Omental fat pad (tissue), 4 donors: ENCODE results near the gene PLEKHA6. TPM values are rescaled to one million over a fixed set of nuclear protein-coding genes. Genes with fewer than 3 reads are reported as not detected.

Experiments used
- ATAC-seq: fragments of 150-250 bp; one replicate; pipeline ENCODE4 v1.9.1; 2016; ENCODE audit warnings: mild to moderate bottlenecking, moderate library complexity; ENCODE audit not compliant: low FRiP score
- DNase-seq: peaks from one replicate; pipeline ENCODE4 v3.0.0-alpha.2; 2019; ENCODE audit warnings: low spot score
- CTCF ChIP-seq, 3 donors: fragments of 450-650 bp; IDR thresholded peaks; one replicate each; pipeline ENCODE4 v1.5.1; 2016 to 2017; ENCODE audit warnings: antibody characterized with exemption in 3 of 3, mild to moderate bottlenecking in 3 of 3, moderate library complexity in 2 of 3
- total RNA-seq, 4 donors: library from RNA; depleted of rRNA; stranded (reverse); fragments of >200 nt; gene quantifications; one replicate each; pipeline ENCODE4 v1.1.0, GENCODE V29; 2016

Gene PLEKHA6
- total RNA-seq, 4 donors from 2014 or later = 2.9 to 13.1 (median 7.5) TPM

GRCh38 chr1:204396015-204396583, 36.4 kb upstream of the PLEKHA6 start:
- no peak for ATAC-seq
- DNase-seq = no peak
- TF ChIP-seq CTCF (IDR thresholded peaks at IDR 0.05) = no peak

- ATAC-seq = no peak
- no peak for TF ChIP-seq CTCF (IDR thresholded peaks at IDR 0.05)
- no peak for DNase-seq
Measured at GRCh38 chr1:204391629-204392028, 31.9 kb upstream of the PLEKHA6 start.

GRCh38 chr1:204390751-204391466, 31.2 kb upstream of the PLEKHA6 start:
- ATAC-seq (no peak), DNase-seq (no peak)
- TF ChIP-seq CTCF (IDR thresholded peaks at IDR 0.05) = no peak

GRCh38 chr1:204385727-204386126, 26.0 kb upstream of the PLEKHA6 start:
- ATAC-seq = no peak
- DNase-seq = no peak
- no peak for TF ChIP-seq CTCF (IDR thresholded peaks at IDR 0.05)

- no peak for DNase-seq
- no peak for TF ChIP-seq CTCF (IDR thresholded peaks at IDR 0.05)
- peak; percentile 57 for ATAC-seq
Measured at GRCh38 chr1:204384636-204385352, 25.1 kb upstream of the PLEKHA6 start.

- ATAC-seq = no peak
- no peak for DNase-seq
- TF ChIP-seq CTCF (IDR thresholded peaks at IDR 0.05) = no peak
Measured at GRCh38 chr1:204383163-204383904, 23.6 kb upstream of the PLEKHA6 start.
